Endometrial microvascular endothelial cells (primary cell): Measurements from ENCODE around the gene OGFOD3. TPM values are rescaled to one million over a fixed set of nuclear protein-coding genes. Genes with fewer than 3 reads are reported as not detected.

ENCODE experiments used
- total RNA-seq: library from RNA; depleted of rRNA; stranded (reverse); fragments of >200 nt; gene quantifications from one replicate; pipeline ENCODE4 v1.2.3, GENCODE V29; 2015; ENCODE audit errors: inconsistent ontology term

The OGFOD3 gene
- total RNA-seq, 1 donor from 2014 or later: 33.4 TPM

Other genes starting within 250 kb of the OGFOD3 start
- 3.1 TPM for gene CCDC57, start 205.7 kb downstream of the OGFOD3 start, total RNA-seq
- 345 TPM for gene SLC16A3, start 189.5 kb downstream of the OGFOD3 start, total RNA-seq
- 74.1 TPM for gene CSNK1D, start 144.9 kb downstream of the OGFOD3 start, total RNA-seq
- gene CD7, start 101.0 kb downstream of the OGFOD3 start, total RNA-seq: not detected
- gene SECTM1, start 84.8 kb downstream of the OGFOD3 start, total RNA-seq: 8.0 TPM
- not detected for gene TEX19, start 59.3 kb downstream of the OGFOD3 start, total RNA-seq
- gene UTS2R, start 46.8 kb downstream of the OGFOD3 start, total RNA-seq: not detected
- 31.4 TPM for gene HEXD, start 239 bp downstream of the OGFOD3 start, total RNA-seq
- gene CYBC1, start 32.2 kb upstream of the OGFOD3 start, total RNA-seq: 91.5 TPM
- 31.7 TPM for gene NARF, start 40.2 kb upstream of the OGFOD3 start, total RNA-seq
- gene FOXK2, start 101.1 kb upstream of the OGFOD3 start, total RNA-seq: 40.8 TPM
- gene WDR45B, start 229.9 kb upstream of the OGFOD3 start, total RNA-seq: 82.6 TPM